Neural cell (in vitro differentiated cells): ENCODE results near the gene CDC42SE1. TPM values are rescaled to one million over a fixed set of nuclear protein-coding genes. Genes with fewer than 3 reads are reported as not detected.
A peak's percentile ranks its signal among the peaks of the same experiment; 100 is the strongest.

ENCODE experiments used
- H2AFZ ChIP-seq: fragments of 200-600, 300-800 bp; sonication (generic), shearing (Covaris generic); 2 replicates; pipeline ENCODE4 v1.6.0; 2014; ENCODE audit warnings: low read depth, mild to moderate bottlenecking, antibody characterized with exemption, low read length, moderate library complexity
- H3F3A ChIP-seq: fragments of 200-600 bp; shearing (Covaris generic); 2 replicates; pipeline ENCODE4 v1.6.1; 2016; ENCODE audit warnings: mild to moderate bottlenecking, moderate library complexity, mixed read lengths, antibody characterized with exemption, low read length; ENCODE audit not compliant: insufficient read depth, poor library complexity, severe bottlenecking
- H3K27ac ChIP-seq: fragments of 200-600, 300-800 bp; sonication (generic), shearing (Covaris generic); 2 replicates; pipeline ENCODE4 v1.5.1; 2014; ENCODE audit warnings: mild to moderate bottlenecking, low read length, moderate library complexity
- H3K27me3 ChIP-seq: fragments of 300-800, 200-600 bp; sonication (generic), shearing (Covaris generic); 2 replicates; pipeline ENCODE4 v1.6.0; 2014; ENCODE audit warnings: mild to moderate bottlenecking, low read depth, low read length, moderate library complexity; ENCODE audit not compliant: insufficient read depth
- H3K36me3 ChIP-seq: fragments of 300-800, 200-600 bp; sonication (generic), shearing (Covaris generic); 2 replicates; pipeline ENCODE4 v1.5.1; 2014; ENCODE audit warnings: mild to moderate bottlenecking, antibody characterized with exemption, low read length, moderate library complexity; ENCODE audit not compliant: insufficient read depth
- H3K4me2 ChIP-seq: fragments of 300-800, 200-600 bp; sonication (generic), shearing (Covaris generic); 2 replicates; pipeline ENCODE4 v1.6.0; 2014; ENCODE audit warnings: mild to moderate bottlenecking, low read length
- H3K4me3 ChIP-seq: fragments of 300-800, 200-600 bp; sonication (generic), shearing (Covaris generic); 2 replicates; pipeline ENCODE4 v1.5.1; 2014; ENCODE audit warnings: mild to moderate bottlenecking, low read length, moderate library complexity
- H3K79me2 ChIP-seq: fragments of 200-600 bp; shearing (Covaris generic); replicated peaks from 2 replicates; pipeline ENCODE4 v1.6.0; 2014; ENCODE audit warnings: mild to moderate bottlenecking, low read length, moderate library complexity; ENCODE audit not compliant: insufficient read depth
- H3K9ac ChIP-seq: fragments of 300-800, 200-600 bp; sonication (generic), shearing (Covaris generic); 2 replicates; pipeline ENCODE4 v1.6.1; 2016; ENCODE audit warnings: mild to moderate bottlenecking, low read length, mixed read lengths
- H3K9me2 ChIP-seq: fragments of 200-600 bp; shearing (Covaris generic); 2 replicates; pipeline ENCODE4 v1.6.1; 2016; ENCODE audit warnings: mild to moderate bottlenecking, low read length, mixed read lengths; ENCODE audit not compliant: insufficient read depth
- H3K9me3 ChIP-seq: fragments of 200-600, 300-800 bp; sonication (generic), shearing (Covaris generic); 2 replicates; pipeline ENCODE4 v1.6.1; 2016; ENCODE audit warnings: mild to moderate bottlenecking, mixed run types, low read length, moderate library complexity, mixed read lengths
- H4K20me1 ChIP-seq: fragments of 200-600 bp; shearing (Covaris generic); 2 replicates; pipeline ENCODE4 v1.6.1; 2016; ENCODE audit warnings: mild to moderate bottlenecking, mixed run types; ENCODE audit not compliant: insufficient read depth
- EP300 ChIP-seq: fragments of 450-650 bp; conservative IDR thresholded peaks from 2 replicates; pipeline ENCODE4 v1.6.1; 2014; ENCODE audit warnings: antibody characterized with exemption, mild to moderate bottlenecking, moderate library complexity; ENCODE audit not compliant: poor library complexity, severe bottlenecking
- EZH2 ChIP-seq: fragments of 200-600, 300-800 bp; shearing (Covaris generic), sonication (generic); IDR thresholded peaks from 2 replicates; pipeline ENCODE4 v1.6.1; 2014; ENCODE audit warnings: antibody characterized with exemption, low read length, borderline replicate concordance, mild to moderate bottlenecking; ENCODE audit not compliant: insufficient read depth, poor library complexity, severe bottlenecking
- MXI1 ChIP-seq: fragments of 450-650 bp; conservative IDR thresholded peaks from 2 replicates; pipeline ENCODE4 v1.6.1; 2014; ENCODE audit warnings: antibody characterized with exemption, mild to moderate bottlenecking; ENCODE audit not compliant: poor library complexity, severe bottlenecking
- POLR2AphosphoS5 ChIP-seq: IDR thresholded peaks from 2 replicates; pipeline ENCODE4 v1.6.1; 2012
- RAD21 ChIP-seq: fragments of 450-650 bp; conservative IDR thresholded peaks from 2 replicates; pipeline ENCODE4 v1.6.1; 2014; ENCODE audit warnings: antibody characterized with exemption, mild to moderate bottlenecking, moderate library complexity
- REST ChIP-seq: IDR thresholded peaks from 2 replicates; pipeline ENCODE4 v1.6.1; 2012; ENCODE audit warnings: borderline replicate concordance
- SMC3 ChIP-seq: fragments of 450-650 bp; conservative IDR thresholded peaks from 2 replicates; pipeline ENCODE4 v1.6.1; 2014; ENCODE audit warnings: antibody characterized with exemption, mild to moderate bottlenecking, moderate library complexity; ENCODE audit not compliant: poor library complexity
- TAF1 ChIP-seq: IDR thresholded peaks from 2 replicates; pipeline ENCODE4 v1.6.1; 2012; ENCODE audit warnings: low read depth
- polyA plus RNA-seq: library from polyadenylated mRNA; depleted of rRNA; stranded (reverse); fragments of >200 nt; gene quantifications from 2 replicates; pipeline ENCODE4 v1.2.3, GENCODE V29; 2014
- TF ChIP-seq, protein P1 (sequence below): fragments of 450-650 bp; IDR thresholded peaks from 2 replicates; pipeline ENCODE4 v1.5.1; 2014; ENCODE audit warnings: antibody characterized with exemption, mild to moderate bottlenecking, moderate library complexity; ENCODE audit not compliant: poor library complexity, severe bottlenecking

CDC42SE1 gene
- polyA plus RNA-seq, 1 donor from 2014 or later, result 102 TPM

DNA sequence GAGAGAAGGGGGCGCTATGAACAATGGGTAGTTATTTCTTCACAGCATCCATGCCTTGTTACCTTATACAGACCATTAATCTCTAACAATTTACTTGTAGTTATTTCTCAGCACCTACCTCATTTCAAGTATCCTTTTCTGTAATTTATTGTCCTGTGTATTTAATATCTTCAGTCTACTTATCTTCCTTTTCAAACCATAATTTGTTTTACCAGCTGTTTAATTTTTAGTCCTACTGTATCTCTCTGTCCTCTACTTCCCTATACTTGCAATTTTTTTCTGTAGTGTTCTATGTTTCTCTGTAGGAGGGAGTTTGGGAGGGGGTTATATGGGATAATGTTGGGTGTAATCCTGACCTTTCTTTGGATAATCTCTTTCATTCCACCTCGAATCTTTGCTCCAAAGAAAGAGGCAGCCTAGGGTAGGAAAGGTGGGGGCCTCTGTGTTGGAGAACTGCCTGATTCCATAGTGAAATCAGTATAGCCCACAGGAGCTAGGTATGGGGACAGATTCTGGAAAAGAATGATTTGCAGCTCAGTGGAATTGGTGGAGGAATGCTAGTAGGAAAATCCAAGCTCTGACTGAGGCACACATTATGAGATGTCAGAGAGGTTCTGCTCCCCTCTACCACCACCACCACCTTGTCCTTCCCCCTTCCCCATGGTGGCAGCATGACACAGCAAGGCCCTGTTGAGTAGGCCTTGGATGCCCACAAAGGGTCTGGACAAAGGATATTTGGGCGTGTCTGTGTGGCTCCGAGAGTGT is 1.4 kb upstream of the CDC42SE1 start:
- H3K79me2 ChIP-seq, result peaks cover 88% of the 10 kb centered on the region
- peak overlapping the region; percentile 25 for H2AFZ ChIP-seq

GRCh38 chr1:151060007-151060656 is 710 bp upstream of the CDC42SE1 start, which contains the start of gene MLLT11:
Gene MLLT11, plus strand, starts transcription at chr1:151060397. Its CDS starts 6,828 bp downstream, at chr1:151067225.
- Histone ChIP-seq H3K27me3 (no peaks in the 10 kb centered on the region), H3K9me3 (no peaks in the 10 kb centered on the region), H2AFZ (peak within 1 kb of the TSS; percentile 25), H3K27ac (peak within 1 kb of the TSS; percentile 99), H3K79me2 (peaks cover 80% of the 10 kb centered on the region), H3K36me3 (peaks cover 4% of the 10 kb centered on the region), H3K4me3 (peak within 1 kb of the TSS; percentile 69), H3K9me2 (no peaks in the 10 kb centered on the region), H3K4me2 (peak within 1 kb of the TSS; percentile 100), H3F3A (peaks cover 10% of the 10 kb centered on the region), H3K9ac (peak within 1 kb of the TSS; percentile 98), H4K20me1 (no peaks in the 10 kb centered on the region)
- TF ChIP-seq RAD21 (peak; percentile 8), TAF1 (peak; percentile 96), SMC3 (no peak), MXI1 (peak; percentile 43), EZH2 (no peak), EP300 (peak; percentile 82), POLR2AphosphoS5 (peak; percentile 99)
- TF ChIP-seq, protein P1, sequence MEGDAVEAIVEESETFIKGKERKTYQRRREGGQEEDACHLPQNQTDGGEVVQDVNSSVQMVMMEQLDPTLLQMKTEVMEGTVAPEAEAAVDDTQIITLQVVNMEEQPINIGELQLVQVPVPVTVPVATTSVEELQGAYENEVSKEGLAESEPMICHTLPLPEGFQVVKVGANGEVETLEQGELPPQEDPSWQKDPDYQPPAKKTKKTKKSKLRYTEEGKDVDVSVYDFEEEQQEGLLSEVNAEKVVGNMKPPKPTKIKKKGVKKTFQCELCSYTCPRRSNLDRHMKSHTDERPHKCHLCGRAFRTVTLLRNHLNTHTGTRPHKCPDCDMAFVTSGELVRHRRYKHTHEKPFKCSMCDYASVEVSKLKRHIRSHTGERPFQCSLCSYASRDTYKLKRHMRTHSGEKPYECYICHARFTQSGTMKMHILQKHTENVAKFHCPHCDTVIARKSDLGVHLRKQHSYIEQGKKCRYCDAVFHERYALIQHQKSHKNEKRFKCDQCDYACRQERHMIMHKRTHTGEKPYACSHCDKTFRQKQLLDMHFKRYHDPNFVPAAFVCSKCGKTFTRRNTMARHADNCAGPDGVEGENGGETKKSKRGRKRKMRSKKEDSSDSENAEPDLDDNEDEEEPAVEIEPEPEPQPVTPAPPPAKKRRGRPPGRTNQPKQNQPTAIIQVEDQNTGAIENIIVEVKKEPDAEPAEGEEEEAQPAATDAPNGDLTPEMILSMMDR, result peak; percentile 56

More for the DNA sequence above, 1.4 kb upstream of the CDC42SE1 start:
- H3K36me3 ChIP-seq, result peaks cover 6% of the 10 kb centered on the region
- peak; percentile 54 for TF ChIP-seq TAF1
- TF ChIP-seq REST, result peak; percentile 77
- no peak for TF ChIP-seq EZH2
- TF ChIP-seq MXI1, result peak; percentile 18
- peak; percentile 76 for TF ChIP-seq POLR2AphosphoS5
- no peak for TF ChIP-seq SMC3
- TF ChIP-seq EP300, result no peak
- TF ChIP-seq, protein P1, result peak; percentile 3
- H3K9ac ChIP-seq, result peak overlapping the region; percentile 98
- H3K4me2 ChIP-seq, result peak overlapping the region; percentile 100
- no peaks in the 10 kb centered on the region for H3K9me2 ChIP-seq
- H3K9me3 ChIP-seq, result no peaks in the 10 kb centered on the region
- H4K20me1 ChIP-seq, result no peaks in the 10 kb centered on the region
- no peaks in the 10 kb centered on the region for H3K27me3 ChIP-seq
- peak overlapping the region; percentile 69 for H3K4me3 ChIP-seq
- H3F3A ChIP-seq, result peaks cover 10% of the 10 kb centered on the region
- H3K27ac ChIP-seq, result peak overlapping the region; percentile 99
